Eye (tissue), 1 donor: ENCODE measurements around the gene SLC35A3.

Experiments
- DNase-seq: peaks from one replicate; pipeline ENCODE4 v3.0.0-alpha.2; 2015

SLC35A3 gene

GRCh38 chr1:100080331-100080730 lies 110.5 kb downstream of the SLC35A3 start:
- no peak for DNase-seq
